ENCODE results near the gene SOX2.

SOX2 gene

GRCh38 chr3:181692311-181693145, 19.2 kb upstream of the SOX2 start:
- H3K9me2 ChIP-seq (replicated peaks; ENCODE audit: control insufficient read depth, low read length), result no peaks in the 10 kb centered on the region
- H3K27me3 ChIP-seq (ENCODE audit: control insufficient read depth, low read length), result no peaks in the 10 kb centered on the region
- H3K4me2 ChIP-seq (ENCODE audit: low read length), result no peak overlapping the region
- no peaks in the 10 kb centered on the region for H3K36me3 ChIP-seq (ENCODE audit: control insufficient read depth, low read length)
- H3F3A ChIP-seq (ENCODE audit: control insufficient read depth, insufficient read depth), result no peaks in the 10 kb centered on the region; the same call in 1 of the 2 replicates
- H3K9me3 ChIP-seq (ENCODE audit: control insufficient read depth, insufficient read depth, low read length), result no peaks in the 10 kb centered on the region
- TF ChIP-seq CTCF (IDR thresholded peaks at IDR 0.05; ENCODE audit: low read depth, low read length, poor library complexity, severe bottlenecking), result no peak
- no peak for TF ChIP-seq EZH2phosphoT487 (IDR thresholded peaks at IDR 0.05; ENCODE audit: borderline replicate concordance, low read length)
- H4K20me1 ChIP-seq (ENCODE audit: control insufficient read depth, insufficient read depth, low read depth, low read length), result no peaks in the 10 kb centered on the region
- no peak overlapping the region for H3K4me3 ChIP-seq (ENCODE audit: low read length)
- H3K79me2 ChIP-seq (ENCODE audit: control insufficient read depth, low read length), result no peaks in the 10 kb centered on the region
- peaks cover 16% of the 10 kb centered on the region for H3K4me1 ChIP-seq (ENCODE audit: control insufficient read depth, low read length)
- H3K27ac ChIP-seq (ENCODE audit: low read depth, low read length), result no peak overlapping the region

GRCh38 chr3:181693280-181693679, 18.4 kb upstream of the SOX2 start:
- Histone ChIP-seq H3K27me3 (ENCODE audit: control insufficient read depth, low read length) (no peaks in the 10 kb centered on the region), H3K79me2 (ENCODE audit: control insufficient read depth, low read length) (no peaks in the 10 kb centered on the region)

GRCh38 chr3:181694805-181695660, 16.7 kb upstream of the SOX2 start:
- TF ChIP-seq CTCF (IDR thresholded peaks at IDR 0.05; ENCODE audit: low read depth, low read length, poor library complexity, severe bottlenecking) (peak; percentile 22), EZH2phosphoT487 (IDR thresholded peaks at IDR 0.05; ENCODE audit: borderline replicate concordance, low read length) (no peak)
- H3K4me3 ChIP-seq (ENCODE audit: low read length), result peak overlapping the region; percentile 32

More at GRCh38 chr3:181693280-181693679, 18.4 kb upstream of the SOX2 start:
- H3K4me1 ChIP-seq (ENCODE audit: control insufficient read depth, low read length), result peaks cover 23% of the 10 kb centered on the region
- no peaks in the 10 kb centered on the region for H3K9me3 ChIP-seq (ENCODE audit: control insufficient read depth, insufficient read depth, low read length)
- H3F3A ChIP-seq (ENCODE audit: control insufficient read depth, insufficient read depth), result no peaks in the 10 kb centered on the region; the same call in 1 of the 2 replicates
- no peaks in the 10 kb centered on the region for H3K9me2 ChIP-seq (replicated peaks; ENCODE audit: control insufficient read depth, low read length)
- H3K27ac ChIP-seq (ENCODE audit: low read depth, low read length), result no peak overlapping the region
- no peaks in the 10 kb centered on the region for H4K20me1 ChIP-seq (ENCODE audit: control insufficient read depth, insufficient read depth, low read depth, low read length)
- TF ChIP-seq CTCF (IDR thresholded peaks at IDR 0.05; ENCODE audit: low read depth, low read length, poor library complexity, severe bottlenecking), result no peak
- no peak for TF ChIP-seq EZH2phosphoT487 (IDR thresholded peaks at IDR 0.05; ENCODE audit: borderline replicate concordance, low read length)
- H3K36me3 ChIP-seq (ENCODE audit: control insufficient read depth, low read length), result no peaks in the 10 kb centered on the region
- H3K4me2 ChIP-seq (ENCODE audit: low read length), result no peak overlapping the region
- no peak overlapping the region for H3K4me3 ChIP-seq (ENCODE audit: low read length)

More at GRCh38 chr3:181694805-181695660, 16.7 kb upstream of the SOX2 start:
- H3K4me2 ChIP-seq (ENCODE audit: low read length), result peak overlapping the region; percentile 43
- peaks cover 40% of the 10 kb centered on the region for H3K4me1 ChIP-seq (ENCODE audit: control insufficient read depth, low read length)
- H3K9me2 ChIP-seq (replicated peaks; ENCODE audit: control insufficient read depth, low read length), result no peaks in the 10 kb centered on the region
- H3K36me3 ChIP-seq (ENCODE audit: control insufficient read depth, low read length), result no peaks in the 10 kb centered on the region
- H4K20me1 ChIP-seq (ENCODE audit: control insufficient read depth, insufficient read depth, low read depth, low read length), result no peaks in the 10 kb centered on the region
- H3K27ac ChIP-seq (ENCODE audit: low read depth, low read length), result no peak overlapping the region
- H3K9me3 ChIP-seq (ENCODE audit: control insufficient read depth, insufficient read depth, low read length), result no peaks in the 10 kb centered on the region
- H3K27me3 ChIP-seq (ENCODE audit: control insufficient read depth, low read length), result no peaks in the 10 kb centered on the region
- no peaks in the 10 kb centered on the region for H3K79me2 ChIP-seq (ENCODE audit: control insufficient read depth, low read length)
- no peaks in the 10 kb centered on the region; the same call in 1 of the 2 replicates for H3F3A ChIP-seq (ENCODE audit: control insufficient read depth, insufficient read depth)
